C4-2B (cell line): ENCODE data around the gene ANKS1B.

Source experiments
- H3K27ac ChIP-seq: fragments of 450-650 bp; 2 replicates; pipeline ENCODE4 v1.5.1; 2017
- ZFX ChIP-seq: fragments of 450-650 bp; IDR thresholded peaks from 2 replicates; pipeline ENCODE4 v1.6.1; 2017
- TF ChIP-seq, protein P1 (sequence below): fragments of 450-650 bp; conservative IDR thresholded peaks from 2 replicates; pipeline ENCODE4 v1.5.1; 2017; ENCODE audit warnings: mild to moderate bottlenecking

The ANKS1B gene

DNA sequence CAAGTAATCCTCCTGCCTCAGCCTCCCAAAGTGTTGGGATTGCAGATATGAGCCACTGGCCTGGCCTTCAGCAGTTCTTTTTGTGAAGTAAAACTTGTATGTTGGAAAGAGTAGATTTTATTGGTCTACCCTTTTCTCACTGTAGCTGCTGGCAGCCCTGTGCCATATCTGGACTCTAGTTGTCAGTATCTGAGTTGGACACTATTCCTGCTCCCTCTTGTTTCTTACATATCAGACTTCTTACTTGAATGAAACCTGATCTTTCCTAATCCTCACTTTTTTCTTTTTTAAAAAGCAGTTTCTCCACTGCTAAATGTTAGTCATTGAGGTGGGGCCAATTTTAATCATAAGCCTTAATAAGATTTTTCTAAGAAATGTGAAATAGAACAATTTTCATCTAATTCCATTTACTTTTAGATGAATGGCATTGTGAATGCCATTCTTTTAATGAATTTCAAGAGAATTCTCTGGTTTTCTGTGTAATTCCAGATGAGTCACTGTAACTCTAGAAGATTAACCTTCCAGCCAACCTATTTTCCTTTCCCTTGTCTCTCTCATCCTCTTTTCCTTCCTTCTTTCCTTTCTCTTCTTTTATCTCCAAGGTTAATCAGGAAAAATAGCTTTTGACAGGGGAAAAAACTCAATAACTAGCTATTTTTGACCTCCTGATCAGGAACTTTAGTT, 1250.9 kb downstream of the ANKS1B start:
- TF ChIP-seq, protein P1, sequence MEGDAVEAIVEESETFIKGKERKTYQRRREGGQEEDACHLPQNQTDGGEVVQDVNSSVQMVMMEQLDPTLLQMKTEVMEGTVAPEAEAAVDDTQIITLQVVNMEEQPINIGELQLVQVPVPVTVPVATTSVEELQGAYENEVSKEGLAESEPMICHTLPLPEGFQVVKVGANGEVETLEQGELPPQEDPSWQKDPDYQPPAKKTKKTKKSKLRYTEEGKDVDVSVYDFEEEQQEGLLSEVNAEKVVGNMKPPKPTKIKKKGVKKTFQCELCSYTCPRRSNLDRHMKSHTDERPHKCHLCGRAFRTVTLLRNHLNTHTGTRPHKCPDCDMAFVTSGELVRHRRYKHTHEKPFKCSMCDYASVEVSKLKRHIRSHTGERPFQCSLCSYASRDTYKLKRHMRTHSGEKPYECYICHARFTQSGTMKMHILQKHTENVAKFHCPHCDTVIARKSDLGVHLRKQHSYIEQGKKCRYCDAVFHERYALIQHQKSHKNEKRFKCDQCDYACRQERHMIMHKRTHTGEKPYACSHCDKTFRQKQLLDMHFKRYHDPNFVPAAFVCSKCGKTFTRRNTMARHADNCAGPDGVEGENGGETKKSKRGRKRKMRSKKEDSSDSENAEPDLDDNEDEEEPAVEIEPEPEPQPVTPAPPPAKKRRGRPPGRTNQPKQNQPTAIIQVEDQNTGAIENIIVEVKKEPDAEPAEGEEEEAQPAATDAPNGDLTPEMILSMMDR: no peak
- no peak for TF ChIP-seq ZFX
- no peak overlapping the region for H3K27ac ChIP-seq

DNA sequence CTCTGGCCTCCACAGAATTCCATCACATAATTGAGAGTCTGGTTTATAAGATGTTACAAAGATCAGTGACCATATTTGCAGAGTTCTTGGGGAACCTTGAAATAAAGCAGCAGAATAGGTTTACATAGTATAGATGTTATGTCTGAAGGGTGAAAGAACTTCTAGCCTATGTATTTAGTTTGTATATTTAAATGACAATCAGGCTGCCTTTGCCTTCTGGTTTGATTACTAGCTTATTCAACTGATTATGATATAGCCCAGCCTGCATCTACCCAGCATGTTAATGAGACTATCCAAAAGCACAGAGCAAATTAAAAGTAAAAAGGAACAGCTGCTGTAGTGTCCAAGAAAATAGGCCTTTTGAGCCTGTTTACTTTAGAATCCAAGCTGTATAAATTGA, 1254.3 kb downstream of the ANKS1B start:
- no peak overlapping the region for H3K27ac ChIP-seq
- TF ChIP-seq, protein P1: no peak
- no peak for TF ChIP-seq ZFX

DNA sequence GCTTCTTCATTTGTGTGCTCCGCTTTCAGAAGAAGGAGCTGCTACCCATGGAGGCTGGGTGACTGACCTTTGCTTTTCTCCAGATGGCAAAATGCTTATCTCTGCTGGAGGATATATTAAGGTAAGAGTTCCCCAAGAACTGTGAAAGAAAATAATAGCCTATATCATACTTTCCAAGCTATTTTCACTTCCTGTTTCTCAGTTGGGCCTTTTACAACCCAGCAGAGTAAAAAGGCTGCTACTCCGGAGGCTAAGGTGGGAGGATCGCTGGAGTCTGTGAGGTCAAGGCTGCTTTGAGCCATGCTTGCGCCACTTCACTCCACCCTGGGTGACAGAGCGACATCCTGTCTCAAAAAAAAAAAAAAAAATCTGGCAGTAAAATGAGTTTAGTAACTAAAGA, 1257.5 kb downstream of the ANKS1B start:
- no peak for TF ChIP-seq ZFX
- TF ChIP-seq, protein P1: no peak
- no peak overlapping the region for H3K27ac ChIP-seq

DNA sequence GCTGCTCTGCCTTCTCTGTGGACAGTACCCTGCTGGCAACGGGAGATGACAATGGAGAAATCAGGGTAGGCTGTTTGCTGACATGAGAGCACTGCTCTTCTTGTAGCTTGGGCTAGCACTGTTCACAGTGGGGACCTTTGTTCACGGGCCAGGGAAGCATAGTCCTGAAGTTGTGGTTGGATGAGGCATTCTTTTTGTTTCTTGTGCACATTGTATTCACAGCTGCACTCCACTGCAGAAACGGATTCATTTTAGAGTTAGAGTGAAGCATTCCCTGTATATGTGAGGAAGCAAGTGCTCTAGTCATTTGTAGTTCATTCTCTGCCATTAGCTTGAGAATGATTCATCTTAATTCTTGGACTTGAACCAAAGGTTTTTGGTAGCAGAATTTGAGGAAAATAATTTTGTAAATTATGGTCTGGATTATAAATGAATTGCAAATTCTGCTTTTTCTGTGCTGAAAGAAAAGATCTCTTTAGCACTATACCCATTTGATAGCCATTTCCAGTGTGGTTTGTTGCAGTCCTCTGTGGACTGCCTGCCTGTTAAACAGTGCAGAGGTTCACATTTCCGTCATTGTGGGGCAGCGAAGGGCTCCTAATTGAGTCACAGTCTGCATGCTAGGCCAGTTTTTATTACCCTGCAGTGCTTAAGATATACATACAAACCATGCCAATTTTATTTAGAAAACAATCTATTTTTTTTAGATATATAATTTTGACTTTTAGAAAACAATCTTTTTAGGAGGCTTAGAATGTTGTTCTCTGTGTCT, 1259.1 kb downstream of the ANKS1B start:
- TF ChIP-seq ZFX: no peak
- TF ChIP-seq, protein P1: peak; percentile 41
- no peak overlapping the region for H3K27ac ChIP-seq

DNA sequence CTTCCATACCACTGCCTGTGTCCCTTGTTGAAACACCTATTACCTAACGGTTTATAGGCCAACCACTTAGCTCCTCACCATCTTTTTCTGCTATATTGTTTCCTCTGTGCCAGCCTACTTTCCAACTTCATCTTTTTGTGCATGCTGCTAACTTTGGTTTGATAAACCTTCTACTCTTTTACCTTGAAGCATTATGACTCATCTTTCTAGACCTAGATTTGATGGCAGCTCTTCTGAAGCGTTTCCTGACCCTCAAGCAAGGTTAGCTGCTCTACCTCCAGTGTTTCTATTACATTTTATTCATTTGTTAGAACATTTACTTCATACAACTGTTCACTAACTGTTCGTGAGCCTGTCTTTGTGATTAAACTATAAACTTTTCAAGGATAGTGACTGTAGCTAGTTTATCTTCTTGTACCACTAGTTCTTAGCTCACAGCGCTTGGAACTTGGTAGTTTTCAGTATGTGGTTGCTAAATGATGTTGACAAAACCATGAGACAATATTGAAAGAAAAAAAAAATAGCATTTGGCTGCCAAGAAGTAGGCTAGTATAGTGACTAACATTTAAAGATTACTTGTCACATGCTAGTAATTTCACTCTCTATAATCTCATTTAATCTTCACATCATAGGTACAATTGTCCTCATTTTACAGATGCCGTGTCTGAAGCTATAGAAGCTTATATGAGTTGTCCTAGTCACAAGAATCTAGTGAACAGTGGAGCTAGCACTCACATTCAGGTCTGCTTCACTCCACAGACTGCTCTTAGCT, 1260.2 kb downstream of the ANKS1B start:
- no peak overlapping the region for H3K27ac ChIP-seq

DNA sequence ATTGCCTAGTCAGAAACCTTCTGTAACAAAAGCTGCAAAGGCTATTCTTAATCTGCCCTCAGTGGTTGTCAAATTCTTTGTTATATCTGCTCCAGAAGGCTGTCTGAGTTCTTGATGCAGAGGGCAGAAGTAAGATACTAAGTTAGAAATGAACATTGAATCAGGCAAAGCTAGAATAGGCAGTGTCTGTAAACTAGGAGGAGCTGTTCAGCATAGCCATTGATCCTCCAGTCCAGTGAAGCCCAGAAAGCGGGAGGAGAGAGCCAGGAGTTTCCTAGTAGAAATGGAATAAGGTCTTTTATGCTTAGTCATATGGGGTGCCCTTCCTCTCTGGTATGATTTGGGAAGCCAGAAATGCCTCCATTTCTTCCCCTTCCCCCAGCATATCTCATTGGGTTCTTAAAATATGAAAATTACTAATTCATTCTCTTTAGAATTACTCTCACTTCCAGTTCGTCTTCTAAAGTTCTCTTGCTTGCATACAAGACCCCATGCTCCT, 1263.5 kb downstream of the ANKS1B start:
- no peak for TF ChIP-seq ZFX
- TF ChIP-seq, protein P1: no peak
- no peak overlapping the region for H3K27ac ChIP-seq

More for the DNA sequence above, 1260.2 kb downstream of the ANKS1B start:
- TF ChIP-seq ZFX: no peak
- TF ChIP-seq, protein P1: no peak
